ENCODE measurements around the gene CDC14A. TPM values are rescaled to one million over a fixed set of nuclear protein-coding genes. Genes with fewer than 3 reads are reported as not detected.

CDC14A gene
- total RNA-seq, 1 donor from 2014 or later: 2.3 TPM

DNA sequence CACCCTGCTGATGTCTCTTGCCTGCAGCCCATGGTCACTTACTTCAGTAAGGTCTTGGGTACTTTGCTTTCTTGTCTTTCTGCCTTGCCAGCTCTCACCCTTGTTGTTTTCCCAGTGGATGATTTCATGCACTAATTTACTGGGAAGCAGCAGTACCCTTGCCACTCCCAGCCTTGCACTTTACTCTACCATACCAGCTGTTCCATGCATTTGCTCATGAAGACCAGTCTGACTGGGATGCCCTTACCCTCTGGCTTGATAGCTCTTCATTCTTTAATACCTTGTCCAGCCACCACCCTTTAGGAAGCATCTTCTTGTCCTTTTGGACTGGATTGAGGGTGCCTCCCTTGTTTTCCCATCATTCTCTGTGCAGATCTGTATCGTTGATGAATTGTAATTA lies 28.3 kb downstream of the CDC14A start:
- Mint-ChIP-seq H3K9me3 (ENCODE audit: low read depth) (no peaks in the 10 kb centered on the region), H3K4me1 (ENCODE audit: low read depth) (no peaks in the 10 kb centered on the region), H3K27ac (ENCODE audit: unreplicated experiment) (no peak overlapping the region), H3K36me3 (ENCODE audit: low read depth) (no peaks in the 10 kb centered on the region), H3K27me3 (ENCODE audit: low read depth) (no peaks in the 10 kb centered on the region), H3K4me3 (ENCODE audit: unreplicated experiment) (no peak overlapping the region)
- TF ChIP-seq, protein P1, sequence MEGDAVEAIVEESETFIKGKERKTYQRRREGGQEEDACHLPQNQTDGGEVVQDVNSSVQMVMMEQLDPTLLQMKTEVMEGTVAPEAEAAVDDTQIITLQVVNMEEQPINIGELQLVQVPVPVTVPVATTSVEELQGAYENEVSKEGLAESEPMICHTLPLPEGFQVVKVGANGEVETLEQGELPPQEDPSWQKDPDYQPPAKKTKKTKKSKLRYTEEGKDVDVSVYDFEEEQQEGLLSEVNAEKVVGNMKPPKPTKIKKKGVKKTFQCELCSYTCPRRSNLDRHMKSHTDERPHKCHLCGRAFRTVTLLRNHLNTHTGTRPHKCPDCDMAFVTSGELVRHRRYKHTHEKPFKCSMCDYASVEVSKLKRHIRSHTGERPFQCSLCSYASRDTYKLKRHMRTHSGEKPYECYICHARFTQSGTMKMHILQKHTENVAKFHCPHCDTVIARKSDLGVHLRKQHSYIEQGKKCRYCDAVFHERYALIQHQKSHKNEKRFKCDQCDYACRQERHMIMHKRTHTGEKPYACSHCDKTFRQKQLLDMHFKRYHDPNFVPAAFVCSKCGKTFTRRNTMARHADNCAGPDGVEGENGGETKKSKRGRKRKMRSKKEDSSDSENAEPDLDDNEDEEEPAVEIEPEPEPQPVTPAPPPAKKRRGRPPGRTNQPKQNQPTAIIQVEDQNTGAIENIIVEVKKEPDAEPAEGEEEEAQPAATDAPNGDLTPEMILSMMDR (IDR thresholded peaks at IDR 0.05): no peak
- no peak for DNase-seq (ENCODE audit: low spot score)

DNA sequence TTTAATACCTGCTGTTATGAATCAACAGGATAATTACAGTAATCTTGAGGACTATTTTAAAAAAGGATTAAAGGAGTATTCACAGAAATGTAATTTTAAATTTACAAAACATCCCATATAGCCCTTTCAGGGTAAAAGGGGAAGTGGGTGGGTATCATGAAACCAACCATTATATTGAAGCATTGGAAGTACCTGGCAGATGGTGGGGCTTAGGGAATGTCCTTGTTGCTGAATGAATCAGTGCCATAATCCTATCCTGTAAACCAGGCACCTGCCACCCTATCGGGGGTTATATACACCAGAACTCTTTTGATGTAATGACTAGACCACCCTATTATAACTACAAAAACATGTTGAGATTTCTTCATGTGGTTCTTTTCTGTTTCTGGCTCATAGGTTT lies 30.4 kb downstream of the CDC14A start:
- Mint-ChIP-seq H3K36me3 (ENCODE audit: low read depth) (no peaks in the 10 kb centered on the region), H3K4me3 (ENCODE audit: unreplicated experiment) (no peak overlapping the region), H3K4me1 (ENCODE audit: low read depth) (peaks cover 12% of the 10 kb centered on the region), H3K9me3 (ENCODE audit: low read depth) (no peaks in the 10 kb centered on the region), H3K27me3 (ENCODE audit: low read depth) (no peaks in the 10 kb centered on the region), H3K27ac (ENCODE audit: unreplicated experiment) (no peak overlapping the region)
- TF ChIP-seq, protein P1 (IDR thresholded peaks at IDR 0.05): no peak
- DNase-seq (ENCODE audit: low spot score): no peak

DNA sequence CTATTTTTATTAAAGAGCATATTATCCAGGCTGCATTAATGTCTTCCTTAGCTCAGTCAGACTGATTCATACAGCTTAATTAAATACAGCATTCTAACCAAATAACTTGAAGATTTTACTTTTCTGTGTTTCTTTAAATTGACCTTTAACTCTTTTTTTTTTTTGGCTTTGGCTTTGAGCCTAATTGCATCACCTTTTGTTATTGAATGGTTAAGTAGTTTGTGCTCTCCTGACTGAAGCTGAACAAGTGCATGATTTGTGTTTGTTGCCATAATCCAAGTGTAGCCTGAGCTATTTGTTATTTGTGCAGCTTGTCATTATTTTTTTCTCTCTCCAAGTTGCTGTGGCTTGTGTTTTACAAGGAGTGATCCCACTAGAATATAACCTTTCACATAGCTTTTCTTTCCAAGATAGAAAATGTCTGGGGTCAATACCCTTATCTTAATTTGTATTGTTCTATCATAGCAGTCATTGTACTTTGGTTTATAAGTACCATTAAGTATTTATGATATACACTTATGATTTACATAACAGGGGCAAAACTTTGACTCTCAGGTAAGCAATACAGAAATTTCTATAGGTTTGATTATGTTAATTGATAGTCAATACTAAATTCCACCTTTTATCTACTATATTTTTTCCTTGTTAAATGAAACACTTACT lies 31.6 kb downstream of the CDC14A start:
- no peak for DNase-seq (ENCODE audit: low spot score)
- no peaks in the 10 kb centered on the region for H3K9me3 Mint-ChIP-seq (ENCODE audit: low read depth)
- TF ChIP-seq, protein P1 (IDR thresholded peaks at IDR 0.05): no peak
- H3K36me3 Mint-ChIP-seq (ENCODE audit: low read depth): no peaks in the 10 kb centered on the region
- no peak overlapping the region for H3K27ac Mint-ChIP-seq (ENCODE audit: unreplicated experiment)
- H3K4me3 Mint-ChIP-seq (ENCODE audit: unreplicated experiment): no peak overlapping the region
- H3K4me1 Mint-ChIP-seq (ENCODE audit: low read depth): peaks cover 17% of the 10 kb centered on the region
- no peaks in the 10 kb centered on the region for H3K27me3 Mint-ChIP-seq (ENCODE audit: low read depth)

DNA sequence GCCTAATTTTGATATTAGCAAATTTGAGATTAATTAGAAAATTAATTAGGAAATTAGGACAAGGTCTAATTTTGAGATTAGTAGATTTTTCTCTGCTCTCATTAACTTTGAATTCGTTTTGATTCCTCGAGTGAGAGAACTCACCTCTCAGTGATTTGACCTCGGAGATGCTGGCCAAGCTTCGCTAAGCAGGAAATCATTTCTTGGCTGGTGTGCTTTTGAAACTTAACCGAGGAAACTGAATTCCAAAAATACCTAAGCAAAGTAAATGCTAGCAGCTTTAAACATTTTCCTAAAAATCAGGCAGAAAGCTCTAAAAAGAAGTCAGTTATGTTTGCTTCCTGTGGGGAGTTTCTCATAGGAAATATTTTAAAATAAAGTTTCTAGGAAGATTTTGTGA lies 34.9 kb downstream of the CDC14A start:
- Mint-ChIP-seq H3K9me3 (ENCODE audit: low read depth) (no peaks in the 10 kb centered on the region), H3K27ac (ENCODE audit: unreplicated experiment) (peak overlapping the region; percentile 83), H3K4me1 (ENCODE audit: low read depth) (peaks cover 17% of the 10 kb centered on the region), H3K36me3 (ENCODE audit: low read depth) (no peaks in the 10 kb centered on the region), H3K4me3 (ENCODE audit: unreplicated experiment) (peak overlapping the region; percentile 16), H3K27me3 (ENCODE audit: low read depth) (no peaks in the 10 kb centered on the region)
- TF ChIP-seq, protein P1 (IDR thresholded peaks at IDR 0.05): no peak
- DNase-seq (ENCODE audit: low spot score): no peak

GRCh38 chr1:100387657-100388350 lies 35.5 kb downstream of the CDC14A start:
- Mint-ChIP-seq H3K4me1 (ENCODE audit: low read depth) (peaks cover 17% of the 10 kb centered on the region), H3K36me3 (ENCODE audit: low read depth) (no peaks in the 10 kb centered on the region), H3K27ac (ENCODE audit: unreplicated experiment) (peak overlapping the region; percentile 81), H3K9me3 (ENCODE audit: low read depth) (no peaks in the 10 kb centered on the region), H3K4me3 (ENCODE audit: unreplicated experiment) (no peak overlapping the region), H3K27me3 (ENCODE audit: low read depth) (no peaks in the 10 kb centered on the region)
- TF ChIP-seq, protein P1 (IDR thresholded peaks at IDR 0.05): no peak
- DNase-seq (ENCODE audit: low spot score): no peak

Measured in chondrocyte (in vitro differentiated cells).